ENCODE results near the gene S100B. TPM values are rescaled to one million over a fixed set of nuclear protein-coding genes. Genes with fewer than 3 reads are reported as not detected.

S100B gene
- total and polyA plus RNA-seq, 2 of the 13 experiments (the other 11 are each of a cell fraction or from before 2014, with no cell fraction given): not detected

DNA sequence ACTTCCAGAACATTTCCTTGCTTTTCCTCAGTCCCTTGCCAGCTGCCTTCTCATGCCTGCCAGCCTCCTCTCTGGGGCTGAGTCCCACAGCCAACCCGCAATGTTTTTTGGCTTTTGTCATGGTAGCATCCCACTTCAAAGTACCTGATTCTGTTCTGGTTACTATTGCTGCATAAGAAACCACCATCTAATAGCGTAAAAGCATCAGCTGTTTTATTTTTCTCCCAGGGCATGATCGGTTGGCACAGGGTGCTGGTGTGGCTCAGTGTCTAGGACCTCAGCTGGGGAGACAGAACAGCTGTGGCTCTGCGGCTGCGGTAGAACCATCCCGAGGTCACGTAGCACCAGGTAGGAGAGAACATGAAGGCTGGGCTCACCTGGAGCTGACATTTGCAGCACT is 21.7 kb upstream of the S100B start:
- BruUV-seq (replicated peaks): no TSS peak
- TF ChIP-seq, protein P1, sequence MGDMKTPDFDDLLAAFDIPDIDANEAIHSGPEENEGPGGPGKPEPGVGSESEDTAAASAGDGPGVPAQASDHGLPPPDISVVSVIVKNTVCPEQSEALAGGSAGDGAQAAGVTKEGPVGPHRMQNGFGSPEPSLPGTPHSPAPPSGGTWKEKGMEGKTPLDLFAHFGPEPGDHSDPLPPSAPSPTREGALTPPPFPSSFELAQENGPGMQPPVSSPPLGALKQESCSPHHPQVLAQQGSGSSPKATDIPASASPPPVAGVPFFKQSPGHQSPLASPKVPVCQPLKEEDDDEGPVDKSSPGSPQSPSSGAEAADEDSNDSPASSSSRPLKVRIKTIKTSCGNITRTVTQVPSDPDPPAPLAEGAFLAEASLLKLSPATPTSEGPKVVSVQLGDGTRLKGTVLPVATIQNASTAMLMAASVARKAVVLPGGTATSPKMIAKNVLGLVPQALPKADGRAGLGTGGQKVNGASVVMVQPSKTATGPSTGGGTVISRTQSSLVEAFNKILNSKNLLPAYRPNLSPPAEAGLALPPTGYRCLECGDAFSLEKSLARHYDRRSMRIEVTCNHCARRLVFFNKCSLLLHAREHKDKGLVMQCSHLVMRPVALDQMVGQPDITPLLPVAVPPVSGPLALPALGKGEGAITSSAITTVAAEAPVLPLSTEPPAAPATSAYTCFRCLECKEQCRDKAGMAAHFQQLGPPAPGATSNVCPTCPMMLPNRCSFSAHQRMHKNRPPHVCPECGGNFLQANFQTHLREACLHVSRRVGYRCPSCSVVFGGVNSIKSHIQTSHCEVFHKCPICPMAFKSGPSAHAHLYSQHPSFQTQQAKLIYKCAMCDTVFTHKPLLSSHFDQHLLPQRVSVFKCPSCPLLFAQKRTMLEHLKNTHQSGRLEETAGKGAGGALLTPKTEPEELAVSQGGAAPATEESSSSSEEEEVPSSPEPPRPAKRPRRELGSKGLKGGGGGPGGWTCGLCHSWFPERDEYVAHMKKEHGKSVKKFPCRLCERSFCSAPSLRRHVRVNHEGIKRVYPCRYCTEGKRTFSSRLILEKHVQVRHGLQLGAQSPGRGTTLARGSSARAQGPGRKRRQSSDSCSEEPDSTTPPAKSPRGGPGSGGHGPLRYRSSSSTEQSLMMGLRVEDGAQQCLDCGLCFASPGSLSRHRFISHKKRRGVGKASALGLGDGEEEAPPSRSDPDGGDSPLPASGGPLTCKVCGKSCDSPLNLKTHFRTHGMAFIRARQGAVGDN (CRISPR knock-in tag; IDR thresholded peaks at IDR 0.05): peak; percentile 18; the same call in 1 of the 2 replicates
- TF ChIP-seq, protein P2, sequence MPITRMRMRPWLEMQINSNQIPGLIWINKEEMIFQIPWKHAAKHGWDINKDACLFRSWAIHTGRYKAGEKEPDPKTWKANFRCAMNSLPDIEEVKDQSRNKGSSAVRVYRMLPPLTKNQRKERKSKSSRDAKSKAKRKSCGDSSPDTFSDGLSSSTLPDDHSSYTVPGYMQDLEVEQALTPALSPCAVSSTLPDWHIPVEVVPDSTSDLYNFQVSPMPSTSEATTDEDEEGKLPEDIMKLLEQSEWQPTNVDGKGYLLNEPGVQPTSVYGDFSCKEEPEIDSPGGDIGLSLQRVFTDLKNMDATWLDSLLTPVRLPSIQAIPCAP (CRISPR knock-in tag; IDR thresholded peaks at IDR 0.05; ENCODE audit: low read depth): no peak
- CTCF ChIA-PET (ENCODE audit: low intra/inter-chr PET ratio, low total read pairs): no interaction called here
- no peaks in the 10 kb centered on the region for H3K36me3 ChIP-seq (replicated peaks in 1 of 2; ENCODE audit: control insufficient read depth in 1 of 2, insufficient read depth in 2 of 2, low read length in 2 of 2)
- peaks cover 34% of the 10 kb centered on the region for H3K4me1 ChIP-seq (ENCODE audit: insufficient read depth, low read length)
- H3K4me3 ChIP-seq (replicated peaks in 1 of 3; ENCODE audit: insufficient read depth in 1 of 3, low read depth in 2 of 3, low read length in 3 of 3): no peak overlapping the region
- intact Hi-C loops (cut with micrococcal nuclease; ENCODE audit: unreplicated experiment): no loop called here
- H4K20me1 ChIP-seq (ENCODE audit: insufficient read depth, low read length): no peaks in the 10 kb centered on the region
- no peak for DNase-seq (ENCODE audit: low spot score)
- FAIRE-seq: no peak
- POLR2A ChIA-PET: interaction anchor here (0.5 to 2.2 kb wide), 2 partner anchors 9 to 653 kb away, joined by 3 to 29 read pairs; partner anchors contain the start of gene PRMT2
- in situ Hi-C loops (cut with HindIII; ENCODE audit: extremely low pct_ligation_motif_present, low pct_unique_long_range_greater_than_20kb): no loop called here
- H3K9ac ChIP-seq (ENCODE audit: insufficient read depth, low read depth, low read length): no peak overlapping the region
- no peaks in the 10 kb centered on the region for H3K27me3 ChIP-seq (ENCODE audit: control insufficient read depth in 1 of 2, insufficient read depth in 2 of 2, low read length in 2 of 2)
- no peaks in the 10 kb centered on the region for H3K79me2 ChIP-seq (ENCODE audit: insufficient read depth, low read length)
- no peak overlapping the region for H3K27ac ChIP-seq (ENCODE audit: extremely low read length, insufficient read depth, low read length)
- ATAC-seq: no peak
- H2AFZ ChIP-seq (ENCODE audit: low read length): no peak overlapping the region
- no peaks in the 10 kb centered on the region for H3K9me3 ChIP-seq (ENCODE audit: low read length)
- 85% methylated on average over 4 of the region's 7 CpGs for WGBS (ENCODE audit: low lambda C conversion rate)
- peak overlapping the region; percentile 21 for H3K4me2 ChIP-seq (ENCODE audit: low read depth, low read length)

DNA sequence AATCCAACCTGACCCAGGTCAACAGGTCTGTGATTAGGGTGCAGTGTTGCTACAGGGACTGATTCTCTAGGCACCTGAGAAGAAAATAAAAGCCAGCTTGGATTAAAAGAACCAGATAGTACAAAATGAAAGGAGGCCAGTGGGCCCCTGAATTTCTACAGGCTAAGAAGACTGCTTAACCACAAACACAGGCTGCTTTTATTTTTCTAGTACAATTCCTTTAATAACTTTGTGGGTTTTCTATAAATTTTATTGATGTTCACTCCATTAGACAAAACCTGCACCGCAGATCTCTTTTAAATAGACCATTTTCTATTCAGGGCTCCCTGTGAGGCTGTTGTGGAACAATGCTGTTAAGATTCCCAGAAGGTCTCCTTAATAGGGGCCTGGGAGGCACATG is 20.9 kb upstream of the S100B start:
- no peak for DNase-seq (ENCODE audit: low spot score)
- Histone ChIP-seq H2AFZ (ENCODE audit: low read length) (no peak overlapping the region), H3K27ac (ENCODE audit: extremely low read length, insufficient read depth, low read length) (no peak overlapping the region), H3K4me3 (replicated peaks in 1 of 3; ENCODE audit: insufficient read depth in 1 of 3, low read depth in 2 of 3, low read length in 3 of 3) (no peak overlapping the region), H3K9me3 (ENCODE audit: low read length) (no peaks in the 10 kb centered on the region), H4K20me1 (ENCODE audit: insufficient read depth, low read length) (no peaks in the 10 kb centered on the region), H3K4me2 (ENCODE audit: low read depth, low read length) (no peak overlapping the region), H3K79me2 (ENCODE audit: insufficient read depth, low read length) (no peaks in the 10 kb centered on the region), H3K36me3 (replicated peaks in 1 of 2; ENCODE audit: control insufficient read depth in 1 of 2, insufficient read depth in 2 of 2, low read length in 2 of 2) (no peaks in the 10 kb centered on the region), H3K4me1 (ENCODE audit: insufficient read depth, low read length) (peaks cover 41% of the 10 kb centered on the region), H3K27me3 (ENCODE audit: control insufficient read depth in 1 of 2, insufficient read depth in 2 of 2, low read length in 2 of 2) (no peaks in the 10 kb centered on the region), H3K9ac (ENCODE audit: insufficient read depth, low read depth, low read length) (no peak overlapping the region)
- BruUV-seq (replicated peaks): no TSS peak
- in situ Hi-C loops (cut with HindIII; ENCODE audit: extremely low pct_ligation_motif_present, low pct_unique_long_range_greater_than_20kb): no loop called here
- ChIA-PET CTCF (ENCODE audit: low intra/inter-chr PET ratio, low total read pairs) (no interaction called here), POLR2A (interaction anchor here (2.2 kb wide), 1 partner anchor 10 kb away, joined by 29 read pairs; the partner anchor contains the start of gene PRMT2)
- 94% methylated on average over 1 of the region's 1 CpG for WGBS (ENCODE audit: low lambda C conversion rate)
- TF ChIP-seq ZSCAN9 (CRISPR knock-in tag; IDR thresholded peaks at IDR 0.05; ENCODE audit: borderline replicate concordance): no peak
- TF ChIP-seq SPEN (CRISPR knock-in tag; IDR thresholded peaks at IDR 0.05; ENCODE audit: low read depth): no peak
- TF ChIP-seq TOPORS (CRISPR knock-in tag; IDR thresholded peaks at IDR 0.05): no peak
- no peak for TF ChIP-seq SETDB1 (CRISPR knock-in tag; IDR thresholded peaks at IDR 0.05; ENCODE audit: borderline replicate concordance)
- no peak for TF ChIP-seq NFE2 (CRISPR knock-in tag; IDR thresholded peaks at IDR 0.05)
- no peak for TF ChIP-seq ATRX (CRISPR knock-in tag; IDR thresholded peaks at IDR 0.05; ENCODE audit: borderline replicate concordance)
- TF ChIP-seq KLF9 (CRISPR knock-in tag; IDR thresholded peaks at IDR 0.05; ENCODE audit: low read depth): no peak
- TF ChIP-seq TBP (CRISPR knock-in tag; IDR thresholded peaks at IDR 0.05): no peak
- ATAC-seq: no peak
- no peak for FAIRE-seq
- intact Hi-C loops (cut with micrococcal nuclease; ENCODE audit: unreplicated experiment): no loop called here

Data from HepG2 (cell line).